B cell (primary cell): Measurements from ENCODE around the gene MFRP. TPM values are rescaled to one million over a fixed set of nuclear protein-coding genes. Genes with fewer than 3 reads are reported as not detected.

ENCODE experiments used
- ATAC-seq: fragments of 200-7000 bp; cut with Tn5 transposase; one replicate; pipeline ENCODE4 v1.10.0; 2021; ENCODE audit warnings: low read depth, mild to moderate bottlenecking, moderate number of reproducible peaks, moderate library complexity
- CTCF ChIA-PET: fragments of 350-600 bp; sonication (Branson Sonifier 250); formaldehyde crosslinking; loops from one replicate; lab custom pipeline; 2021; ENCODE audit warnings: antibody characterized with exemption, inconsistent platforms; lab: Charles Lee
- POLR2A ChIA-PET: fragments of 350-600 bp; sonication (Branson Sonifier 250); formaldehyde crosslinking; loops from one replicate; lab custom pipeline; 2021; ENCODE audit warnings: antibody characterized with exemption; lab: Charles Lee
- DNase-seq: peaks from one replicate; pipeline ENCODE4 v3.0.0; 2013
- H2AFZ ChIP-seq: 2 replicates; pipeline ENCODE4 v1.6.1; 2012; ENCODE audit warnings: mild to moderate bottlenecking, low read depth, low read length; ENCODE audit not compliant: insufficient read depth, poor library complexity, severe bottlenecking
- H3K27ac ChIP-seq, 2 donors: 1 replicate in 1 of 2; 2 replicates in 1 of 2; pipeline ENCODE4 v1.5.1; 2012 to 2013; ENCODE audit warnings: low read length in 2 of 2, mild to moderate bottlenecking in 2 of 2, moderate library complexity in 1 of 2
- H3K27me3 ChIP-seq, 4 experiments: fragments of 200-600 bp in 1 of 4; sonication (generic) in 1 of 4; replicated peaks in 1 of 4; 1 replicate in 2 of 4; 2 replicates in 2 of 4; pipeline versions ENCODE4 v1.6.1 to v1.7.0; 2013 to 2016; ENCODE audit warnings: low read length in 3 of 4, mild to moderate bottlenecking in 2 of 4, mixed read lengths in 1 of 4, moderate library complexity in 1 of 4; ENCODE audit not compliant: insufficient read depth in 4 of 4, control insufficient read depth in 3 of 4; ENCODE audit errors: control extremely low read depth in 1 of 4
- H3K36me3 ChIP-seq, 2 experiments: replicated peaks in 1 of 2; 1 replicate in 1 of 2; 2 replicates in 1 of 2; pipeline versions ENCODE4 v1.6.1 to v1.7.1; 2013; ENCODE audit warnings: low read length in 1 of 2; ENCODE audit not compliant: insufficient read depth in 2 of 2, control insufficient read depth in 1 of 2; ENCODE audit errors: control extremely low read depth in 1 of 2, extremely low read depth in 1 of 2
- H3K4me1 ChIP-seq, 2 donors: fragments of 200-600 bp in 1 of 2; sonication (generic) in 1 of 2; 1 replicate in 1 of 2; 2 replicates in 1 of 2; pipeline versions ENCODE4 v1.5.1 to v1.6.1; 2013 to 2017; ENCODE audit warnings: low read length in 2 of 2; ENCODE audit not compliant: control insufficient read depth in 2 of 2, insufficient read depth in 2 of 2
- H3K4me2 ChIP-seq: replicated peaks from 2 replicates; pipeline ENCODE3; 2012; ENCODE audit warnings: mild to moderate bottlenecking, low read depth, low read length; ENCODE audit not compliant: poor library complexity, severe bottlenecking
- H3K4me3 ChIP-seq, 5 experiments: fragments of 200-600 bp in 1 of 5; sonication (generic) in 1 of 5; 1 replicate in 3 of 5; 2 replicates in 2 of 5; pipeline versions ENCODE4 v1.5.1 to v1.7.0; 2011 to 2016; ENCODE audit warnings: low read length in 4 of 5, mild to moderate bottlenecking in 4 of 5, low read depth in 2 of 5, control low read depth in 1 of 5, moderate library complexity in 1 of 5; ENCODE audit not compliant: insufficient read depth in 1 of 5; ENCODE audit errors: control extremely low read depth in 1 of 5, extremely low read depth in 1 of 5
- H3K79me2 ChIP-seq: fragments of 200-600 bp; sonication (generic); one replicate; pipeline ENCODE4 v1.6.0; 2016; ENCODE audit warnings: low read length; ENCODE audit not compliant: control insufficient read depth, insufficient read depth
- H3K9ac ChIP-seq: fragments of 200-600 bp; sonication (generic); 2 replicates; pipeline ENCODE4 v1.6.1; 2017; ENCODE audit warnings: mild to moderate bottlenecking, low read length, moderate library complexity
- H3K9me3 ChIP-seq, 3 donors: one replicate each; pipeline versions ENCODE4 v1.6.1 to v1.7.1; 2013; ENCODE audit warnings: low read length in 2 of 3; ENCODE audit not compliant: control insufficient read depth in 2 of 3, insufficient read depth in 1 of 3; ENCODE audit errors: control extremely low read depth in 1 of 3
- H4K20me1 ChIP-seq: 2 replicates; pipeline ENCODE4 v1.6.0; 2012; ENCODE audit warnings: mild to moderate bottlenecking, low read length; ENCODE audit not compliant: insufficient read depth, control insufficient read depth, poor library complexity, severe bottlenecking
- H3K27ac Mint-ChIP-seq: one replicate; pipeline ENCODE4 v1.8.0; 2021; ENCODE audit warnings: mixed read lengths
- H3K27me3 Mint-ChIP-seq: one replicate; pipeline ENCODE4 v1.8.0; 2021; ENCODE audit warnings: mixed read lengths
- H3K4me1 Mint-ChIP-seq: one replicate; pipeline ENCODE4 v1.8.0; 2021; ENCODE audit warnings: mixed read lengths
- H3K4me3 Mint-ChIP-seq: one replicate; pipeline ENCODE4 v1.8.0; 2021; ENCODE audit warnings: mixed read lengths
- H3K9me3 Mint-ChIP-seq: one replicate; pipeline ENCODE4 v1.8.0; 2022; ENCODE audit warnings: mixed read lengths; ENCODE audit not compliant: insufficient read depth
- CTCF ChIP-seq: fragments of 200-600 bp; IDR thresholded peaks from one replicate; pipeline ENCODE4 v1.8.0; 2022; ENCODE audit warnings: antibody characterized with exemption, mild to moderate bottlenecking
- EZH2 ChIP-seq: IDR thresholded peaks from 2 replicates; pipeline ENCODE4 v1.6.1; 2012; ENCODE audit warnings: borderline replicate concordance, low read depth, mild to moderate bottlenecking, moderate library complexity, low read length; ENCODE audit not compliant: insufficient read depth, poor library complexity, severe bottlenecking
- WGBS: methylation state at CpG from one replicate; pipeline ENCODE4 v1.1.5; 2013; ENCODE audit warnings: missing lambda C conversion rate; ENCODE audit not compliant: insufficient coverage; 5-methylcytosine and 5-hydroxymethylcytosine counted together
- intact Hi-C: fragments of 100-400 bp; cut with micrococcal nuclease; formaldehyde crosslinking; loops from one replicate; pipeline ENCODE4 v1.10.0; 2022
- polyA plus RNA-seq: library from polyadenylated mRNA; depleted of rRNA; stranded (reverse); fragments of >200 nt; gene quantifications from 2 replicates; pipeline ENCODE4 v1.2.3, GENCODE V29; 2012
- total RNA-seq, 2 donors: library from RNA; stranded (reverse); fragments of 120-200 nt in 1 of 2; gene quantifications; 1 replicate in 1 of 2; 2 replicates in 1 of 2; pipeline versions ENCODE4 v1.2.3 to v1.2.4, GENCODE V29; 2013 to 2022

The MFRP gene
- total and polyA plus RNA-seq, 2 donors (not counting 1 experiment from before 2014, with no cell fraction given) = not detected

DNA sequence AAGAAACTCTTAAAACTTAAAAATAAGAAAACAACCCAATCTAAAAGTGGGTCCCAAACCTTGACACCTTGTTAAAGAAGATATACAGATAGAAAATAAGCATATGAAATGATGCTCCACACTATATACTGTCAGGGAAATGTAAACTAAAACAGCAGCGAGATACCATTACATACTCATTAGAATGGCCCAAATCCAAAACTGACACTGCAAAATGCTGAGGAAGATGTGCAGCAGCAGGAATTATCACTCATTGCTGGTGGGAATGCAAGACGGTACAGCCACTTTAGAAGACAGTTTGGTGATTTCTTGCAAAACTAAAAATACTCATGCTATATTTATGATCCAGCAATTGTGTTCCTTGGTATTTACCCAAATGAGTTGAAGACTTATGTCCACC is 17.2 kb downstream of the MFRP start:
- H3K9me3 Mint-ChIP-seq = no peaks in the 10 kb centered on the region
- DNase-seq (no peak), ATAC-seq (no peak)
- H3K27ac Mint-ChIP-seq = no peak overlapping the region
- POLR2A ChIA-PET = no interaction called here
- intact Hi-C loops = no loop called here
- Histone ChIP-seq H4K20me1 (no peaks in the 10 kb centered on the region), H3K27me3 (no peaks in the 10 kb centered on the region), H3K79me2 (peaks cover 6% of the 10 kb centered on the region), H3K9ac (no peak overlapping the region), H3K27ac (no peak overlapping the region), H3K4me3 (no peak overlapping the region), H3K9me3 (no peaks in the 10 kb centered on the region), H3K4me1 (peaks cover 0 to 4% of the 10 kb centered on the region in 2 donors), H2AFZ (no peak overlapping the region), H3K36me3 (no peaks in the 10 kb centered on the region), H3K4me2 (no peak overlapping the region)
- peaks cover 7% of the 10 kb centered on the region for H3K4me1 Mint-ChIP-seq
- TF ChIP-seq EZH2 (no peak), CTCF (no peak)
- H3K27me3 Mint-ChIP-seq = peaks cover 9% of the 10 kb centered on the region
- CTCF ChIA-PET = interaction anchor here (0.7 kb wide), 1 partner anchor 426 kb away, joined by 3 read pairs; no protein-coding TSS in a partner anchor
- no peak overlapping the region for H3K4me3 Mint-ChIP-seq
- no CpG with 5 or more reads among the region's 2 CpGs for WGBS

DNA sequence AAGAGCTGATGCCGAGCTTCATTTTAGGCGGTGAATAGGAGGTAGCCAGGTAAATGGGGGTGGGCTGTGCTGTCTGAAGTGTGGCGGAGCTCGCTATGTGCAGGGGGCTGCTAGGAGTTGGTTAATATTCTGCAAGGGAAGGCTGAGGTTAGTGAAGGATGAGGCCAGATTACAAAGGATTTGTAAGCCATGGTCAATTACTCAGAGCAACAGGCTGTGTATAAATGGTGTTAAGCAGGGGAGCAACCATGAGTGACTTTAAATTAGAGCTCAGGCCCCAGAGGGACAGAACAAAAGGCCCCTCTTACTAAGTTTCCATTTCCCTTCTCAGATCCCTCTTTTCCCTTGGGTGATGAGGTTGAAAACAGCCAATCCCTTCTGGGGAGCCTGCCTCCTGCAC is 22.3 kb downstream of the MFRP start:
- DNase-seq (no peak), ATAC-seq (no peak)
- Histone ChIP-seq H3K4me2 (no peak overlapping the region), H2AFZ (no peak overlapping the region), H4K20me1 (no peaks in the 10 kb centered on the region), H3K4me1 (peaks cover 9 to 23% of the 10 kb centered on the region in 2 donors), H3K4me3 (no peak overlapping the region), H3K36me3 (no peaks in the 10 kb centered on the region), H3K27ac (no peak overlapping the region), H3K27me3 (peaks cover 0 to 10% (median 4%) of the 10 kb centered on the region in 4 experiments), H3K79me2 (no peaks in the 10 kb centered on the region), H3K9ac (no peak overlapping the region), H3K9me3 (peaks cover 0 to 4% (median 0%) of the 10 kb centered on the region in 3 donors)
- ChIA-PET POLR2A (no interaction called here), CTCF (interaction anchor here (0.6 to 4.5 kb wide), 25 partner anchors 8 to 230 kb away, joined by 3 to 45 read pairs (median 5); partner anchors contain the start of genes CBL, DPAGT1, RNF26 and USP2)
- intact Hi-C loops = no loop called here
- WGBS = 23% methylated on average over 4 of the region's 4 CpGs
- Mint-ChIP-seq H3K27ac (no peak overlapping the region), H3K4me1 (peaks cover 21% of the 10 kb centered on the region), H3K27me3 (peaks cover 1% of the 10 kb centered on the region), H3K9me3 (no peaks in the 10 kb centered on the region), H3K4me3 (no peak overlapping the region)
- TF ChIP-seq CTCF (no peak), EZH2 (no peak)
